KMS-11 (cell line): ENCODE measurements around the gene NBPF4.

ENCODE experiments used
- H2AFZ ChIP-seq: fragments of 200-600 bp; sonication (generic); 2 replicates; pipeline ENCODE4 v1.6.1; 2016; ENCODE audit warnings: antibody characterized with exemption, mixed run types, low read depth
- H3K27ac ChIP-seq: fragments of 200-600 bp; sonication (generic); 2 replicates; pipeline ENCODE4 v1.6.1; 2016; ENCODE audit warnings: mild to moderate bottlenecking, mixed run types
- H3K27me3 ChIP-seq: fragments of 200-600 bp; sonication (generic); 2 replicates; pipeline ENCODE4 v1.6.1; 2017; ENCODE audit warnings: mild to moderate bottlenecking, low read depth, mixed run types, moderate library complexity; ENCODE audit not compliant: insufficient read depth
- H3K36me3 ChIP-seq: fragments of 200-600 bp; sonication (generic); 2 replicates; pipeline ENCODE4 v1.6.1; 2017; ENCODE audit warnings: mild to moderate bottlenecking, mixed run types; ENCODE audit not compliant: insufficient read depth
- H3K4me1 ChIP-seq: fragments of 200-600 bp; sonication (generic); 2 replicates; pipeline ENCODE4 v1.6.1; 2016; ENCODE audit warnings: mild to moderate bottlenecking, low read depth, mixed run types; ENCODE audit not compliant: poor library complexity, severe bottlenecking
- H3K4me2 ChIP-seq: fragments of 200-600 bp; sonication (generic); 2 replicates; pipeline ENCODE4 v1.7.0; 2016; ENCODE audit warnings: mild to moderate bottlenecking, mixed run types
- H3K4me3 ChIP-seq: fragments of 200-600 bp; sonication (generic); IDR thresholded peaks from 2 replicates; pipeline ENCODE4 v1.6.1; 2017; ENCODE audit warnings: low read depth, low read length, mixed read lengths; ENCODE audit not compliant: insufficient read depth
- H3K79me2 ChIP-seq: fragments of 200-600 bp; sonication (generic); 2 replicates; pipeline ENCODE4 v1.6.1; 2016; ENCODE audit warnings: low read depth, mixed run types; ENCODE audit not compliant: insufficient read depth
- H3K9ac ChIP-seq: fragments of 200-600 bp; sonication (generic); 2 replicates; pipeline ENCODE4 v1.6.1; 2016; ENCODE audit warnings: mild to moderate bottlenecking, mixed run types
- H4K20me1 ChIP-seq: fragments of 200-600 bp; sonication (generic); 2 replicates; pipeline ENCODE4 v1.6.1; 2016; ENCODE audit warnings: mild to moderate bottlenecking, mixed run types; ENCODE audit not compliant: insufficient read depth
- TF ChIP-seq, protein P1 (sequence below): fragments of 200-600 bp; sonication (generic); conservative IDR thresholded peaks from 2 replicates; pipeline ENCODE4 v1.6.1; 2017; ENCODE audit warnings: low read depth, mild to moderate bottlenecking, antibody characterized with exemption, low read length, moderate library complexity, mixed read lengths

The NBPF4 gene

DNA sequence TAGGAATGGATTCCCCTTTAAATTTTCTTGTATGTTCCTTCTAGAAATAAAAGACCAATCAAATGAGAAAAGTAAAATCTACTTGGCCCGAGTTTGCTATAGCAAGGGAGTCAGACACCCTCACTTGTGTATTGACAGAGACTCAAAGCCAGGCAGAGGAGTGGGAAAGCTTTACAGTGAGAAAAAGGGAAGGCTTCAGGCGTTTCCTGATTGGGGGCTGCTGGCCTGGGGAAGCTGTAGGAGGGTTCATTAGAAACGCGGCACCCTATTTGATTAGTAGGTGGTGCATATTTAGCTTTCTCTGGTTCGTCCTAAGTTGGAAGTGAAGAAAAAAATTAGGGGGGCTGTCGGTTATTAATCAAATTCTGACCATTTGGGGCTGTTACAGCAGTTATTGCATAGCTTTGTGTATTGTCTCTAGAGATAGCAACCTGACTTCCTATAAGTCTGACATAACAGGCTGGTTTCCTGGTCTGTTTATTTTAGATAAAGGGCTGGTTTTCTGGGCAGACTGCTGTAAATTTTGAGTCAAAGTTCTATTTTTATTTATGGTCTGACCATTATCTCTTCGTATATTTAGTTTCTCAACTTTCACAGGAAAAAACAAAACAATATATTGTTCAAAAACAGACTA, 53.8 kb downstream of the NBPF4 start:
- H3K79me2 ChIP-seq: peaks cover 13% of the 10 kb centered on the region

DNA sequence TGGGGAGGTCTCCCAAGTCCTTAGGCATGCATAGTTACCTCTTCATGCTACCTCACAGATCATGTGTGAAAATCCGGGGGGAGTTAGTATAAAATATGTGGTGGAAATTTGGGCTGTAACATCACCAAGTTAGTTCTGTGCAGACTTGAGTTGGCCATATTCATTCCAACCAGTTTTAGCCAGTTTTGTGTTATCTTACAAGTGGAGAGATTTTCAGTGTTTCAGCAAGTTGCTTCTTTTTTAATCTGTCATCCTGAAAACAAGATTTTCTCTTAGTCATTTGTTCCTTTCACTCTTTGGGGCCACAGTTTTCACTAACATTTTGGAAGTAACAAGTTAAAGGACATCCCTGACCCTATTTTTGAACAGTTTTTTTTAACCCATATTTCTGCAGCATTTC, 55.1 kb downstream of the NBPF4 start:
- no peak overlapping the region for H2AFZ ChIP-seq
- TF ChIP-seq, protein P1, sequence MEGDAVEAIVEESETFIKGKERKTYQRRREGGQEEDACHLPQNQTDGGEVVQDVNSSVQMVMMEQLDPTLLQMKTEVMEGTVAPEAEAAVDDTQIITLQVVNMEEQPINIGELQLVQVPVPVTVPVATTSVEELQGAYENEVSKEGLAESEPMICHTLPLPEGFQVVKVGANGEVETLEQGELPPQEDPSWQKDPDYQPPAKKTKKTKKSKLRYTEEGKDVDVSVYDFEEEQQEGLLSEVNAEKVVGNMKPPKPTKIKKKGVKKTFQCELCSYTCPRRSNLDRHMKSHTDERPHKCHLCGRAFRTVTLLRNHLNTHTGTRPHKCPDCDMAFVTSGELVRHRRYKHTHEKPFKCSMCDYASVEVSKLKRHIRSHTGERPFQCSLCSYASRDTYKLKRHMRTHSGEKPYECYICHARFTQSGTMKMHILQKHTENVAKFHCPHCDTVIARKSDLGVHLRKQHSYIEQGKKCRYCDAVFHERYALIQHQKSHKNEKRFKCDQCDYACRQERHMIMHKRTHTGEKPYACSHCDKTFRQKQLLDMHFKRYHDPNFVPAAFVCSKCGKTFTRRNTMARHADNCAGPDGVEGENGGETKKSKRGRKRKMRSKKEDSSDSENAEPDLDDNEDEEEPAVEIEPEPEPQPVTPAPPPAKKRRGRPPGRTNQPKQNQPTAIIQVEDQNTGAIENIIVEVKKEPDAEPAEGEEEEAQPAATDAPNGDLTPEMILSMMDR: no peak
- H3K4me1 ChIP-seq: peaks cover 76% of the 10 kb centered on the region
- H3K27me3 ChIP-seq: no peaks in the 10 kb centered on the region
- no peaks in the 10 kb centered on the region for H4K20me1 ChIP-seq
- no peak overlapping the region for H3K27ac ChIP-seq
- H3K9ac ChIP-seq: no peak overlapping the region
- no peak overlapping the region for H3K4me3 ChIP-seq
- no peaks in the 10 kb centered on the region for H3K36me3 ChIP-seq
- H3K79me2 ChIP-seq: peaks cover 13% of the 10 kb centered on the region
- peak overlapping the region; percentile 13; the same call in 1 of the 2 replicates for H3K4me2 ChIP-seq

More for the DNA sequence above, 53.8 kb downstream of the NBPF4 start:
- Histone ChIP-seq H3K36me3 (no peaks in the 10 kb centered on the region), H3K27ac (peak overlapping the region; percentile 25; the same call in 1 of the 2 replicates), H3K4me2 (peak overlapping the region; percentile 51; the same call in 1 of the 2 replicates), H4K20me1 (no peaks in the 10 kb centered on the region), H3K27me3 (no peaks in the 10 kb centered on the region), H3K9ac (no peak overlapping the region), H2AFZ (no peak overlapping the region), H3K4me1 (peaks cover 63% of the 10 kb centered on the region), H3K4me3 (no peak overlapping the region)
- TF ChIP-seq, protein P1: no peak

DNA sequence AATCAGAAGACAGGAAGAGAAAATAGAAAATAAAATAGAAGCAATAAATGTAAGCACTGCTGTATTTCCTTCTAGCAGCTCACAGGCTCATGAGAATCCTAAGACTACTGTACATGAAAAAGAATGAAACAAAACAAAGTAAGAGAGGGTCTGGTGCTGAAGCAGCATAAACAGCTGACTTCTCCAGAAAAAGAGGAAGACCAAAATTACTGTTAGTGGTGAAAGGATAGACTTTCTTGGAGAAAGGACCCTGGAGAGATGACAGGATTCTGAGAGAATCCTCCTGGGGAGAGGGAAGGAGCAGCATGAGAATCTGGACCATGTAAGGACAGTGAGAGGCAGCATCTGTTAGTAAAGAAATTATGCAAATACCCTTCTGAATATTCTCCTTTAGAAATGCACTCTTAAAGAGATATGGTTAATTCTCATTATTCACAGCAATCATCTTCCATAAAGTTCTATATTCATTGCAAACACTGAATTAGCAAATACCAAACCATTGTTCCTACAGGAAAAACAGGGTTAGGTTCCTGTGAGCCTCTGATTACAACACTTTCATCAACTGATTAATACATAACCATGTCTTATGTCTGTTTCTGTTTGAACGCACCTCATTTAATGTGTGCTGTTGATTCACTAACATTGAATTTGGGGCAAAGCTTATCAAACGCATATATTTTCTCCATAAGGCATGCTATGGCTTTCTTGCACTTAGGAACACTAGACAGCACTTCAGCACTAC, 60.7 kb downstream of the NBPF4 start:
- Histone ChIP-seq H2AFZ (no peak overlapping the region), H3K27me3 (no peaks in the 10 kb centered on the region), H3K4me3 (no peak overlapping the region), H3K9ac (peak overlapping the region; percentile 56), H3K36me3 (no peaks in the 10 kb centered on the region), H3K4me2 (peak overlapping the region; percentile 77), H3K27ac (peak overlapping the region; percentile 90), H3K79me2 (peaks cover 8% of the 10 kb centered on the region; the same call in 1 of the 2 replicates), H4K20me1 (no peaks in the 10 kb centered on the region), H3K4me1 (peaks cover 67% of the 10 kb centered on the region)
- TF ChIP-seq, protein P1: no peak

DNA sequence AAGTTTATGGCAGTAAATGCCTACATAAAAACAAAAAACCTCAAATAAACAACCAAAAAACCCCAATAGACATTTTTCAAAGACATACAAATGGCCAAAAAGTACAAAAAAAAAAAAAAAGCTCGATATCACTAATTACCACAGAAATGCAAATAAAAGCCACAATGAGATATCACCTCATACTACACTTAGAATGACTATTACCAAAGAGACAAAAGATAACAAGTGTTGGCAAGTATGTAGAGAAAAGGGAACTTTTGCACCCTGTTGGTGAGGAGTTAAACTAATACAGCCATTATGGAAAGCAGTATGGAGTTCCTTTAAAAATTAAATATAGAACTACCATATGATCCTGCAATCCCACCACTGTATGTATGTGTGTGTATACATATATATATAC, 64.9 kb downstream of the NBPF4 start:
- Histone ChIP-seq H3K4me2 (no peak overlapping the region), H3K36me3 (no peaks in the 10 kb centered on the region), H3K4me1 (peaks cover 40% of the 10 kb centered on the region), H2AFZ (no peak overlapping the region), H3K4me3 (no peak overlapping the region), H3K27me3 (no peaks in the 10 kb centered on the region), H3K79me2 (no peaks in the 10 kb centered on the region), H3K9ac (no peak overlapping the region), H3K27ac (no peak overlapping the region), H4K20me1 (no peaks in the 10 kb centered on the region)
- TF ChIP-seq, protein P1: no peak
